Measurements from ENCODE around the gene ANKDD1B.
A peak's percentile ranks its signal among the peaks of the same experiment; 100 is the strongest.
"Not testable (repeated sequence)": the region's sequence is repeated elsewhere in the genome, so short reads cannot be mapped to it uniquely, and the experiment has no call there.

ANKDD1B gene

GRCh38 chr5:75611311-75612225 lies at the start of gene ANKDD1B:
TSS of gene ANKDD1B (plus strand) at chr5:75611453. CDS start at chr5:75611635, 182 bp downstream.
- DNase-seq (ENCODE audit: low read depth) = no peak

- DNase-seq (ENCODE audit: low read depth) = not testable (repeated sequence)
Observed at GRCh38 chr5:75565991-75566709, 45.1 kb upstream of the ANKDD1B start.

- peak; percentile 18 for DNase-seq (ENCODE audit: low read depth)
Observed at GRCh38 chr5:75566710-75567309, 44.4 kb upstream of the ANKDD1B start.

- no peak for DNase-seq (ENCODE audit: low read depth)
Observed at GRCh38 chr5:75567710-75568109, 43.5 kb upstream of the ANKDD1B start.

- DNase-seq (ENCODE audit: low read depth) = no peak
Observed at GRCh38 chr5:75568202-75568601, 43.1 kb upstream of the ANKDD1B start.

GRCh38 chr5:75571547-75571946 lies 39.7 kb upstream of the ANKDD1B start:
- no peak for DNase-seq (ENCODE audit: low read depth)

- no peak for DNase-seq (ENCODE audit: low read depth)
Observed at GRCh38 chr5:75574791-75575190, 36.5 kb upstream of the ANKDD1B start.

GRCh38 chr5:75578280-75578679 lies 33.0 kb upstream of the ANKDD1B start:
- not testable (repeated sequence) for DNase-seq (ENCODE audit: low read depth)

- DNase-seq (ENCODE audit: low read depth) = no peak
Observed at GRCh38 chr5:75584641-75585040, 26.6 kb upstream of the ANKDD1B start.

- DNase-seq (ENCODE audit: low read depth) = no peak
Observed at GRCh38 chr5:75588666-75589065, 22.6 kb upstream of the ANKDD1B start.

GRCh38 chr5:75600535-75600934 lies 10.7 kb upstream of the ANKDD1B start:
- DNase-seq (ENCODE audit: low read depth) = no peak

GRCh38 chr5:75601567-75601966 lies 9.7 kb upstream of the ANKDD1B start:
- no peak for DNase-seq (ENCODE audit: low read depth)

GRCh38 chr5:75601996-75602395 lies 9.3 kb upstream of the ANKDD1B start:
- DNase-seq (ENCODE audit: low read depth) = no peak

GRCh38 chr5:75603371-75603770 lies 7.9 kb upstream of the ANKDD1B start:
- DNase-seq (ENCODE audit: low read depth) = no peak

- no peak for DNase-seq (ENCODE audit: low read depth)
Observed at GRCh38 chr5:75603821-75604220, 7.4 kb upstream of the ANKDD1B start.

- not testable (repeated sequence) for DNase-seq (ENCODE audit: low read depth)
Observed at GRCh38 chr5:75607341-75607740, 3.9 kb upstream of the ANKDD1B start.

- DNase-seq (ENCODE audit: low read depth) = no peak
Observed at GRCh38 chr5:75608870-75609269, 2.4 kb upstream of the ANKDD1B start.

GRCh38 chr5:75610201-75610600 lies 1.1 kb upstream of the ANKDD1B start:
- no peak for DNase-seq (ENCODE audit: low read depth)

- not testable (repeated sequence) for DNase-seq (ENCODE audit: low read depth)
Observed at GRCh38 chr5:75610859-75611310, 368 bp upstream of the ANKDD1B start.

- no peak for DNase-seq (ENCODE audit: low read depth)
Observed at GRCh38 chr5:75612226-75612569, 945 bp downstream of the ANKDD1B start.

GRCh38 chr5:75612901-75613300 lies 1.6 kb downstream of the ANKDD1B start:
- DNase-seq (ENCODE audit: low read depth) = no peak

- DNase-seq (ENCODE audit: low read depth) = no peak
Observed at GRCh38 chr5:75614176-75614575, 2.9 kb downstream of the ANKDD1B start.

Measured in CMK (cell line).